HCT116 (cell line): ENCODE results near the gene ZNF423. TPM values are rescaled to one million over a fixed set of nuclear protein-coding genes. Genes with fewer than 3 reads are reported as not detected.

Experiments
- ATAC-seq: fragments of 200-7000 bp; cut with Tn5 transposase; 2 replicates; pipeline ENCODE4 v1.9.1; 2020; ENCODE audit warnings: mild to moderate bottlenecking, moderate library complexity
- BruUV-seq: library from RNA; stranded (reverse); fragments of 400-500 nt; replicated peaks from 2 replicates; lab custom pipeline; 2021; lab: Mats Ljungman, UMichigan
- CTCF ChIA-PET: fragments of 300-600 bp; sonication (Branson Sonifier 250); formaldehyde crosslinking; loops from one replicate; lab custom pipeline; 2021; ENCODE audit warnings: antibody characterized with exemption; lab: Charles Lee
- POLR2A ChIA-PET: fragments of 300-600, 350-600 bp; sonication (Branson Sonifier 250); formaldehyde crosslinking; loops from one replicate; lab custom pipeline; 2021; ENCODE audit warnings: antibody characterized with exemption; lab: Charles Lee
- RAD21 ChIA-PET, 2 experiments: fragments of 300-600 bp; sonication (Branson Sonifier 250); formaldehyde crosslinking; loops; one replicate each; lab custom pipeline; 2023; ENCODE audit warnings: low total read pairs in 2 of 2; ENCODE audit not compliant: uncharacterized antibody in 2 of 2, unreplicated experiment in 2 of 2, low non-redundant PET in 1 of 2; lab: Charles Lee
- DNase-seq: peaks from one replicate; pipeline ENCODE4 v3.0.0-alpha.2; 2010; ENCODE audit warnings: low read depth, low spot score
- H2AFZ ChIP-seq: fragments of 200-600 bp; shearing (Covaris generic), sonication (generic); 2 replicates; pipeline ENCODE4 v1.6.1; 2017; ENCODE audit warnings: low read depth, mixed run types, mixed read lengths, antibody characterized with exemption, low read length; ENCODE audit not compliant: poor library complexity, severe bottlenecking
- H3K27ac ChIP-seq: 2 replicates; pipeline ENCODE4 v1.5.1; 2012; ENCODE audit warnings: low read depth, low read length
- H3K27me3 ChIP-seq: fragments of 200-600 bp; sonication (generic); 2 replicates; pipeline ENCODE4 v1.6.1; 2016; ENCODE audit warnings: mixed run types, low read length, mixed read lengths; ENCODE audit not compliant: insufficient read depth
- H3K36me3 ChIP-seq, 2 experiments: fragments of 200-500 bp in 1 of 2; fragments of 200-600 bp in 1 of 2; sonication (Bioruptor generic) in 1 of 2; sonication (generic) in 1 of 2; 2 replicates each; pipeline versions ENCODE4 v1.5.1 to v1.6.1; 2014 to 2016; ENCODE audit warnings: low read length in 2 of 2, inconsistent platforms in 1 of 2, mixed read lengths in 1 of 2, mixed run types in 1 of 2; ENCODE audit not compliant: insufficient read depth in 2 of 2, control insufficient read depth in 1 of 2
- H3K4me1 ChIP-seq, 2 experiments: fragments of 200-600 bp in 1 of 2; sonication (generic) in 1 of 2; 2 replicates each; pipeline versions ENCODE4 v1.5.1 to v1.6.1; 2012 to 2017; ENCODE audit warnings: low read length in 2 of 2, inconsistent platforms in 1 of 2, mild to moderate bottlenecking in 1 of 2, mixed read lengths in 1 of 2, mixed run types in 1 of 2, moderate library complexity in 1 of 2; ENCODE audit not compliant: insufficient read depth in 2 of 2, control insufficient read depth in 1 of 2
- H3K4me2 ChIP-seq: fragments of 200-600 bp; sonication (generic); 2 replicates; pipeline ENCODE4 v1.6.1; 2017; ENCODE audit warnings: mixed run types, low read length, mixed read lengths
- H3K4me3 ChIP-seq, 2 experiments: fragments of 200-600 bp in 1 of 2; sonication (generic) in 1 of 2; replicated peaks in 1 of 2; 2 replicates each; pipeline ENCODE4 v1.5.1; 2011 to 2016; ENCODE audit warnings: low read length in 2 of 2, control low read depth in 1 of 2, low read depth in 1 of 2, mild to moderate bottlenecking in 1 of 2, mixed read lengths in 1 of 2, mixed run types in 1 of 2
- H3K79me2 ChIP-seq: fragments of 200-600 bp; sonication (generic); 2 replicates; pipeline ENCODE4 v1.6.1; 2017; ENCODE audit warnings: mild to moderate bottlenecking, mixed run types, low read length, moderate library complexity, mixed read lengths; ENCODE audit not compliant: insufficient read depth
- H3K9ac ChIP-seq: fragments of 200-600 bp; sonication (generic); 2 replicates; pipeline ENCODE4 v1.6.1; 2016; ENCODE audit warnings: low read length, mixed read lengths
- H3K9me2 ChIP-seq: fragments of 200-600 bp; sonication (generic), shearing (Covaris generic); 2 replicates; pipeline ENCODE4 v1.6.1; 2017; ENCODE audit warnings: mixed run types, mild to moderate bottlenecking, moderate library complexity; ENCODE audit not compliant: insufficient read depth
- H3K9me3 ChIP-seq, 2 experiments: fragments of 200-500 bp in 1 of 2; fragments of 200-600 bp in 1 of 2; sonication (Bioruptor generic) in 1 of 2; sonication (generic) in 1 of 2; 2 replicates each; pipeline ENCODE4 v1.6.1; 2014 to 2017; ENCODE audit warnings: low read length in 2 of 2, mixed read lengths in 2 of 2, inconsistent platforms in 1 of 2, low read depth in 1 of 2, mild to moderate bottlenecking in 1 of 2, mixed run types in 1 of 2, moderate library complexity in 1 of 2; ENCODE audit not compliant: control insufficient read depth in 1 of 2, insufficient read depth in 1 of 2
- H4K20me1 ChIP-seq: fragments of 200-600 bp; sonication (generic), shearing (Covaris generic); 2 replicates; pipeline ENCODE4 v1.6.1; 2017; ENCODE audit warnings: mixed run types, mild to moderate bottlenecking, moderate library complexity; ENCODE audit not compliant: insufficient read depth
- ATF3 ChIP-seq: IDR thresholded peaks from 2 replicates; pipeline ENCODE4 v1.6.1; 2012
- CBX3 ChIP-seq: IDR thresholded peaks from 2 replicates; pipeline ENCODE4 v1.6.1; 2012; ENCODE audit warnings: low read depth
- CEBPB ChIP-seq: IDR thresholded peaks from 2 replicates; pipeline ENCODE4 v1.6.1; 2012; ENCODE audit warnings: low read depth
- EGR1 ChIP-seq: IDR thresholded peaks from 2 replicates; pipeline ENCODE4 v1.6.1; 2012; ENCODE audit warnings: low read depth
- ELF1 ChIP-seq: IDR thresholded peaks from 2 replicates; pipeline ENCODE4 v1.6.1; 2012; ENCODE audit warnings: low read depth, borderline replicate concordance
- EZH2 ChIP-seq: fragments of 200-600 bp; sonication (generic); IDR thresholded peaks from 2 replicates; pipeline ENCODE4 v1.6.1; 2017; ENCODE audit warnings: antibody characterized with exemption, mixed run types
- EZH2phosphoT487 ChIP-seq: fragments of 200-600 bp; IDR thresholded peaks from 2 replicates; pipeline ENCODE4 v1.6.1; 2018; ENCODE audit warnings: antibody characterized with exemption, borderline replicate concordance
- FOSL1 ChIP-seq: IDR thresholded peaks from 2 replicates; pipeline ENCODE4 v1.6.1; 2012; ENCODE audit warnings: low read depth
- JUND ChIP-seq: IDR thresholded peaks from 2 replicates; pipeline ENCODE4 v1.6.1; 2012
- POLR2A ChIP-seq: IDR thresholded peaks from 2 replicates; pipeline ENCODE4 v1.7.0; 2011; ENCODE audit warnings: borderline replicate concordance; ENCODE audit not compliant: insufficient read depth, insufficient read length; ENCODE audit errors: extremely low read depth
- POLR2AphosphoS5 ChIP-seq: IDR thresholded peaks from 2 replicates; pipeline ENCODE4 v1.6.1; 2011; ENCODE audit warnings: mild to moderate bottlenecking, low read depth, low read length, moderate library complexity
- RAD21 ChIP-seq: IDR thresholded peaks from 2 replicates; pipeline ENCODE4 v1.6.1; 2012; ENCODE audit warnings: low read depth, mild to moderate bottlenecking
- REST ChIP-seq: IDR thresholded peaks from 2 replicates; pipeline ENCODE4 v1.6.1; 2012; ENCODE audit warnings: low read depth
- SP1 ChIP-seq: IDR thresholded peaks from 2 replicates; pipeline ENCODE4 v1.6.1; 2012; ENCODE audit warnings: low read depth
- SRF ChIP-seq: IDR thresholded peaks from 2 replicates; pipeline ENCODE4 v1.6.1; 2012; ENCODE audit warnings: low read depth
- TCF7L2 ChIP-seq: IDR thresholded peaks from 2 replicates; pipeline ENCODE4 v1.7.0; 2011; ENCODE audit warnings: borderline replicate concordance, inconsistent platforms; ENCODE audit not compliant: insufficient read depth, insufficient read length; ENCODE audit errors: extremely low read depth
- ZFX ChIP-seq: fragments of 450-650 bp; IDR thresholded peaks from 2 replicates; pipeline ENCODE4 v1.6.1; 2017
- ZNF274 ChIP-seq: fragments of 200-500 bp; sonication (Bioruptor generic); IDR thresholded peaks from 2 replicates; pipeline ENCODE4 v1.6.1; 2014; ENCODE audit warnings: mild to moderate bottlenecking, low read depth, low read length, inconsistent platforms
- intact Hi-C: fragments of 100-400 bp; cut with micrococcal nuclease; formaldehyde crosslinking; loops from 2 replicates; pipeline ENCODE4 v1.10.0; 2022
- total RNA-seq: library from RNA; stranded (reverse); gene quantifications from one replicate; pipeline ENCODE4 v1.2.1, GENCODE V29; 2021; ENCODE audit not compliant: unreplicated experiment
- TF ChIP-seq, protein P1 (sequence below): IDR thresholded peaks from 2 replicates; pipeline ENCODE4 v1.6.1; 2011; ENCODE audit warnings: mild to moderate bottlenecking, low read length, moderate library complexity; ENCODE audit not compliant: insufficient replicate concordance; ENCODE audit errors: extremely low read depth
- TF ChIP-seq, protein P2 (sequence below): IDR thresholded peaks from 2 replicates; pipeline ENCODE4 v1.6.1; 2012

The ZNF423 gene
- total RNA-seq, 1 experiment from 2014 or later, result 0.22 TPM

DNA sequence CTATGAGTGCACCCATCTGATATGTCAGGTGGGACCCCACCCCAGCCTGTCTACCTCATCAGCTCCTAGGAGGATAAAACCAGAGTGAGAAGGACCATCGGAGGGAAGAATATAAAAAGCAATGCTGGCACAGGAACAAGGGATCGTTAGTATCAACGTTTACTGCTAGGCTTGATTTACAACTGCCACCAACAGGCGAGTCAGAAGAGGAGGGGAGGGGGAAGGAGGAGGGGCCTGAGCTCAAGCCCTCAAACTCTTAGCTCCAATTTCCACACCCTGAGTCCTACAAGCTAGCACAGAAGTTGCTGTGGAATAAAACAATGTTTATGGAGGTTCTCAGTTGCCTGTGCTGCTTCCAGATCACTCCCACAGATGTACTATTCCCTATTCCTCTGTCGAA, 247.8 kb downstream of the ZNF423 start:
- Histone ChIP-seq H3K9ac (no peak overlapping the region), H3K9me2 (no peaks in the 10 kb centered on the region), H3K36me3 (no peaks in the 10 kb centered on the region), H3K9me3 (no peaks in the 10 kb centered on the region), H3K4me3 (no peak overlapping the region), H3K27me3 (peaks cover 66% of the 10 kb centered on the region), H3K4me2 (no peak overlapping the region), H3K4me1 (no peaks in the 10 kb centered on the region), H3K27ac (no peak overlapping the region), H3K79me2 (no peaks in the 10 kb centered on the region), H4K20me1 (no peaks in the 10 kb centered on the region), H2AFZ (no peak overlapping the region)
- DNase-seq (no peak), ATAC-seq (no peak)
- BruUV-seq, result no TSS peak
- intact Hi-C loops, result loop anchor here (2.0 kb wide), 1 partner anchor 313 kb away; no protein-coding TSS in a partner anchor
- RAD21 ChIA-PET, result no interaction called here
- CTCF ChIA-PET, result no interaction called here
- TF ChIP-seq, protein P1, sequence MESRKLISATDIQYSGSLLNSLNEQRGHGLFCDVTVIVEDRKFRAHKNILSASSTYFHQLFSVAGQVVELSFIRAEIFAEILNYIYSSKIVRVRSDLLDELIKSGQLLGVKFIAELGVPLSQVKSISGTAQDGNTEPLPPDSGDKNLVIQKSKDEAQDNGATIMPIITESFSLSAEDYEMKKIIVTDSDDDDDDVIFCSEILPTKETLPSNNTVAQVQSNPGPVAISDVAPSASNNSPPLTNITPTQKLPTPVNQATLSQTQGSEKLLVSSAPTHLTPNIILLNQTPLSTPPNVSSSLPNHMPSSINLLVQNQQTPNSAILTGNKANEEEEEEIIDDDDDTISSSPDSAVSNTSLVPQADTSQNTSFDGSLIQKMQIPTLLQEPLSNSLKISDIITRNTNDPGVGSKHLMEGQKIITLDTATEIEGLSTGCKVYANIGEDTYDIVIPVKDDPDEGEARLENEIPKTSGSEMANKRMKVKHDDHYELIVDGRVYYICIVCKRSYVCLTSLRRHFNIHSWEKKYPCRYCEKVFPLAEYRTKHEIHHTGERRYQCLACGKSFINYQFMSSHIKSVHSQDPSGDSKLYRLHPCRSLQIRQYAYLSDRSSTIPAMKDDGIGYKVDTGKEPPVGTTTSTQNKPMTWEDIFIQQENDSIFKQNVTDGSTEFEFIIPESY, result no peak
- TF ChIP-seq EGR1, result no peak
- TF ChIP-seq ZFX, result no peak
- TF ChIP-seq EZH2phosphoT487, result no peak
- TF ChIP-seq CEBPB, result no peak
- TF ChIP-seq RAD21, result no peak
- no peak for TF ChIP-seq FOSL1
- no peak for TF ChIP-seq REST
- no peak for TF ChIP-seq TCF7L2
- no peak for TF ChIP-seq CBX3
- TF ChIP-seq EZH2, result no peak
- no peak for TF ChIP-seq SP1
- no peak for TF ChIP-seq SRF
- TF ChIP-seq, protein P2, sequence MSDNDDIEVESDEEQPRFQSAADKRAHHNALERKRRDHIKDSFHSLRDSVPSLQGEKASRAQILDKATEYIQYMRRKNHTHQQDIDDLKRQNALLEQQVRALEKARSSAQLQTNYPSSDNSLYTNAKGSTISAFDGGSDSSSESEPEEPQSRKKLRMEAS, result no peak
- no peak for TF ChIP-seq POLR2A
- no peak for TF ChIP-seq ATF3
- TF ChIP-seq ELF1, result no peak
- no peak for TF ChIP-seq JUND
- no peak for TF ChIP-seq POLR2AphosphoS5
- TF ChIP-seq ZNF274, result no peak
- POLR2A ChIA-PET, result interaction anchor here (0.5 kb wide), 1 partner anchor 458 kb away, joined by 3 read pairs; the partner anchor contains the start of gene HEATR3
